ENCODE measurements around the gene SDC1.

SDC1 gene

DNA sequence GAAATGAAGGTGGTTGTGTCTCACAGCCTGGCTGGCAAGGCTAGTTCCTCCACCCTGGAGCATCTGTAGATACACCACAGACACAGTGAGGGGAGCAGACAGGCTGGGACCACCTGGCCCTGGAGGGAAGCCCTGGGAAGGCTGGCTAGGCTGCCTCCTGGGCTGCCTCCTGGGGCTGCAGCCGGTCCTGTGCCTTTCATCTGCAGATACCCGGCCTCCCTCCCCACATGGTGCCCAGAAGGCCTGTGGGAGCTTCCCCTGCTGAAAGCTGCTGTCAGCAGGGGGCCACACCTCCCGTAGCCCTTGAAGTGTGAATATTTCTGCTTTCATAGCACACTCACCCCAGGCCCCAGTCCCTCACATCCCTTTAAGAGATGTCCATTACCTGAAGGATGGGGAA, 37.6 kb downstream of the SDC1 start:
- H3K4me3 ChIP-seq (ENCODE audit: low read depth, low read length), result no peak overlapping the region
- DNase-seq (ENCODE audit: low read depth), result no peak
- TF ChIP-seq, protein P1, sequence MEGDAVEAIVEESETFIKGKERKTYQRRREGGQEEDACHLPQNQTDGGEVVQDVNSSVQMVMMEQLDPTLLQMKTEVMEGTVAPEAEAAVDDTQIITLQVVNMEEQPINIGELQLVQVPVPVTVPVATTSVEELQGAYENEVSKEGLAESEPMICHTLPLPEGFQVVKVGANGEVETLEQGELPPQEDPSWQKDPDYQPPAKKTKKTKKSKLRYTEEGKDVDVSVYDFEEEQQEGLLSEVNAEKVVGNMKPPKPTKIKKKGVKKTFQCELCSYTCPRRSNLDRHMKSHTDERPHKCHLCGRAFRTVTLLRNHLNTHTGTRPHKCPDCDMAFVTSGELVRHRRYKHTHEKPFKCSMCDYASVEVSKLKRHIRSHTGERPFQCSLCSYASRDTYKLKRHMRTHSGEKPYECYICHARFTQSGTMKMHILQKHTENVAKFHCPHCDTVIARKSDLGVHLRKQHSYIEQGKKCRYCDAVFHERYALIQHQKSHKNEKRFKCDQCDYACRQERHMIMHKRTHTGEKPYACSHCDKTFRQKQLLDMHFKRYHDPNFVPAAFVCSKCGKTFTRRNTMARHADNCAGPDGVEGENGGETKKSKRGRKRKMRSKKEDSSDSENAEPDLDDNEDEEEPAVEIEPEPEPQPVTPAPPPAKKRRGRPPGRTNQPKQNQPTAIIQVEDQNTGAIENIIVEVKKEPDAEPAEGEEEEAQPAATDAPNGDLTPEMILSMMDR (IDR thresholded peaks at IDR 0.05; ENCODE audit: control insufficient read depth, extremely low read depth, insufficient read depth), result no peak

DNA sequence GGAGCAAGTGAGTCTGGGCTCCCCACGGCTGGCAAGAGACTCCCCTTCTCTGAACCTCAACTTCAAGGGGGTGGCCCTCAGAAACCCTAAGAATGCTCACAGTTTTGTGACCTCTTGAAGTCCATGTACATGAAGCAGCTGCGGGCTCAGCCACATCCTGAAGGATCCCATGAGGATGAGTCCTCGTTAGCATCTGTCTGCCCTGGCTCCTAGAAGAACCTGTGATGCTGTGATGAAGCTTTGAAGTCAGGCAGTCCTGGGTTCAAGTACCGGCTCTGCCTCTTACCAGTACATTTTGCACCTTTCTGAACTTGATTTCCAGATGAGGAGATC, 38.1 kb downstream of the SDC1 start:
- TF ChIP-seq, protein P1 (IDR thresholded peaks at IDR 0.05; ENCODE audit: control insufficient read depth, extremely low read depth, insufficient read depth), result no peak
- H3K4me3 ChIP-seq (ENCODE audit: low read depth, low read length), result no peak overlapping the region
- DNase-seq (ENCODE audit: low read depth), result no peak

DNA sequence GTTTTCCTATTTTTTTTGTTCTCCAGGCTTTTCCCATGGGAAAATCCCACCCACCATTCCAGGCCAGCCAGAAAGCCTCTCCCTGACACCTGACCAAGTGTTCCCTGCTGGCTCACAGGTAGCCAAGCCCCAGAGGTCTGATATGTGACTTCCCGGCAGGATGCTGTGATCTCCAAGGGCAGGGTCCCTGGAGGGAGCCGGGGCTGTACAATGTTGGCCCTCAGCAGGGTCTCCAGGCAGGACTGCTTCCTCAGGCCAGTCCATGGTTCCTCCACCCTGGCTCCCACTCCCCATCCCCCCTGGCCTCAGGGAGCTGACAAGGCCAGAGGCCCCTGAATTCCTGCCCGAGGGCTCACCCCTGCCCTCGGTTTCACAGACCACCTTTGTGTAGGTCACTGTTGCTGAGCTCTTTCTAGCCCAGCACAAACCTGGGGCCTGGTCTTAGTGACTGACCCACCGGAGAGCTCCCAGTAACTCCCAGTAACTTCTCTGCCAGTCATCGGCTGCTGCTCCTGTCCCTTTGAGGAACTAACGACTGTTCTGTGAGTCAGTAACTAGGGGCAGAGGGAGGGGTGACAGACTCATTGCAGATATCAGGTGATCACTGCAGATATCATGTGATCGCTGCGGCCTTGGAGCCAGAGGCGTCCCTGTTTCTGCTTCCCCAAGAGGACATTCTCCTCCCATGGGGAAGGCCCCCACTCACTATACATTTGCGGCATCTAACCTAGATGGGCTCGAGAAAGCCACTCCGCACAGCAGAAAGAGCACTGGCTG, 38.7 kb downstream of the SDC1 start:
- TF ChIP-seq, protein P1 (IDR thresholded peaks at IDR 0.05; ENCODE audit: control insufficient read depth, extremely low read depth, insufficient read depth), result no peak
- DNase-seq (ENCODE audit: low read depth), result no peak
- no peak overlapping the region for H3K4me3 ChIP-seq (ENCODE audit: low read depth, low read length)

DNA sequence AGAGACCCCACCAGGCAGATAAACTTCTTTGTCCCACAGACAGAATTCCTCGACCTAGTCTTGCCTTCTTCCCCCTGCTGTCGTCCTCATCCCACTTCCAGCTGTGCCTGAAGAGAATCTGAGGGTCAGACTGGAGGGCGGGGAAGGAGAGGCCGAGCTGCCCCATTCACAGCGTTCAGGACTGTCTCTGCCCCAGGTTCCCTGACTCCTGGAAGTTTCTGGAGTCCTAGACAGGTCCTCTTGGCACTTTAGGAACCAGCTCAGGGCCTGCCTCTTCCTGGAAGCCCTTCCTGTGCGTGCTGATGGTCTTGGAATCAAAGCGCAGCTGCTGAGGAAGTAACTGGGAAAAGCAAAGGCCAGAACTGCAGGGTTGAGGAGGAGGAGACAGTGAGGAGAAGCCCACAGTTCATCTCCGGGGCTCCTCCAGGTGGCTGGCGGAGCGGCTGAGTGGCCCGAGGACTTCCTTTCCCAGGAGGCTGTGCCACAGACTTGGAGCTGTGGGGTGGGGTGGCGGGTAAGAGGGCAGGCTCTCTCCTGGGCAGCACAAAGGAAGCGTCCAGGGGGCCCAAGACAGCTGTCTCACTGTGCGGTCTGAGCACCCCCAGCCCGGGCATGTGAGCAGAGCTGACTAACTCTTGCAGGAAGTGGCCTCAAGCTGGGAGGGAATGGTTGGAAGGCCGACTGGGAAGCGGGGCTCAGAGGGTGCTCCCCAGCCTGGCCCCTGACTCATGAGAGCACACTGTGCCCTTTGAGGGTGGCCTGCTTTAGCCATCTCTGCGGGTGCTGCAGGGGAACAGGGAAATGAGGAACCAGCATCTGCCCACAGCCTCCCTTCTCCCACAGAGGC, 39.5 kb downstream of the SDC1 start:
- DNase-seq (ENCODE audit: low read depth), result no peak
- TF ChIP-seq, protein P1 (IDR thresholded peaks at IDR 0.05; ENCODE audit: control insufficient read depth, extremely low read depth, insufficient read depth), result no peak
- H3K4me3 ChIP-seq (ENCODE audit: low read depth, low read length), result no peak overlapping the region

DNA sequence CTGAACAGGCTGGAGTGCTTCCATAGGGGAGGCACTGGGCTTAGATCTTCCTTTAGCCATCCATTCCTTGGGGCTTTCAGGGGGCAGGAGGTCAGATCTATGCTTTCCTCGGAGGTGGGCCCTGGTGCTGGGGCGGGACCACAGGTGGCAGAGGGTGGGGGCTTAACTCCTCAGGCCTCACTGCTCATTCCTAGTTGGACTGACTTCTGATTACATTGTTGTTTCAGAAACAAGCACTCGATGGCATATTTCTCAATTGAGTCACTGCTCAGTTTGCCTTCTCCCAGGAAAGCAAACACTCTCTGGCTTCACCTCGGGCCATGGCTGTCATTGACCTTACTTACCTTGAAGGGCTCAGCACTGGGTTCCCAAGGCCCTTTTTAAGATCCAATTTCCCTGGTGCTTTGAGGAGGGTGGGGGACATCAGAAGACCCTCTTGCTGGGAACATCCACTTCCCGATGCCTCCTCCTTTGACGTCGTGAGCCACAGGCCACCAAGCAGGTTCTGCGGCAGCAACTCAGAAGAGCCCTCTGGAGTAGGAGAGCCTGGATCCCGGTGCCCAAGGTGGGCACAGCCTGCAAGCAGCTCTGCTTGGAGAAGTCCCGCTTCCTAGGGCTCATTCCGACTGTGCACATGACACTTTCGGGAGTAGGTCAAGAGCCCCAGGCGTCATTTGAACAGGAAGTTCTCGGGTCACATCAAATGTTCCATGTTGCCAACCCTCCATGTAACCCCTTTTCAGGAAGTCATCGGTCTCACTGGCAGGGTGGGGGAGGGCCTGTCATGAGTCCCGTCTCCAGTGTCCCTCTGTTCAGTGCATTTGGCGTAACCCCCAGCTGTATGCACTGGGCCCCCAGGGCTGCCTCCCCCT, 40.6 kb downstream of the SDC1 start:
- no peak overlapping the region for H3K4me3 ChIP-seq (ENCODE audit: low read depth, low read length)

DNA sequence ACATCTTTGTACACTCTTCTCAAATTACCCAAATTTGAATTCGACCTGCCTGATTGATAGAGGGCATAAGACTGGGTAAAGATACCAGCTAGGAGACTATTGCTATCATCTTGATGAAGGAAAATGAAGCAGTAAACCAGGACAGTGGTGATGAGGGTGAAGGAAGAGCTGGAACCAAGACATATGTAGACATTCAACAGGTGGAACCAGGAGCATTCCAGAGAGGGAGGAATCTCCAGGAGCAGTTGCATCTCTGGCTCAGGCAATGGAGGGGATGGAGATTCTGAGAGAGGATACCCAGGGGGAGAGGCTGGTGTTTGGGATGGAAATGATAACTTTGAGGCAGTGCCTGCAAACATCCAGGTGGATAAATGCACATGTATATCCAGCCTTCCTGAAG, 41.6 kb downstream of the SDC1 start:
- H3K4me3 ChIP-seq (ENCODE audit: low read depth, low read length), result no peak overlapping the region
- no peak for DNase-seq (ENCODE audit: low read depth)
- TF ChIP-seq, protein P1 (IDR thresholded peaks at IDR 0.05; ENCODE audit: control insufficient read depth, extremely low read depth, insufficient read depth), result no peak

More for the DNA sequence above, 40.6 kb downstream of the SDC1 start:
- TF ChIP-seq, protein P1 (IDR thresholded peaks at IDR 0.05; ENCODE audit: control insufficient read depth, extremely low read depth, insufficient read depth), result no peak
- DNase-seq (ENCODE audit: low read depth), result no peak
